GM18526 (cell line): ENCODE data around the gene TMEM151A.

Experiments
- POLR2A ChIP-seq: IDR thresholded peaks from 3 replicates; pipeline ENCODE4 v1.6.1; 2011; ENCODE audit not compliant: insufficient read length; ENCODE audit errors: extremely low read depth

Gene TMEM151A

DNA sequence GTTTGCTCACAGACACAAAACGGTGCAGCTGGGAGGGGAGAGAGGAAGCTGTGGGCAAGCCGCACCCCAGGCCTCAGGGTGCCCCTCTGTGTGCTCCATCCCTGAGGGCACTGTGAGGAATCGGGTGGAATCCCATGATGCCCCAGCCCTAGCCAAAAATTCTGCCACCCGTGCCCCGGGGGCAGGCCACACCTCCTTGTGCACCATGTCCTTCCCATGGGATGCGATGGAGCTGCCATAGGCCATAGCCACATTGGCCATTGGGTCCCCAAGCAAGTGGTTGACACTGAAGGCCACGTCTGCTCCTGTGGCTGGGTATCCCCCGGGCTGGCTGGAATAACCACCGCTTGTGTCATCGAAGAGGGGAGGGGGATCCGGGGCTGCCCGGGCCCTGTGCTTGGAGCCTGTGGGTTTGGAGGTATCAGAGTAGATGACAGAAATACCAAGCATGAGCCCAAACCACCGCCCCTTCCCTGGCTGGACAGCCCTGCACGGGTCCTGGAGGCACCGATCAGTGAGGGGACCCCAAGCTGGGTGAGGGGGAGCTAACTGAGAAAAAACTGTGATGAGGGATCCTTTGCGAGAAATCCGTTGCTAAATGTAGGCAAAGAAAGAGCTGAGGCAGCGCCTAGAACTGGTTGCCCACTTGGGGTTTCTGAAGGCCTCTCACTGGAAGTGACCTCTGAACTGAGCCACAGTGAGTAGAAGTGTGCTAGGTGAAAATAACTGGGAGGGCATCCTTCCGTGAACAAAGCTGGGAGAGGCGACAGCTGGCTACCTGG, 3.6 kb upstream of the TMEM151A start:
- no peak for TF ChIP-seq POLR2A

GRCh38 chr11:66288671-66289547, 2.8 kb upstream of the TMEM151A start, which contains the start of gene YIF1A:
TSS of gene YIF1A (minus strand) at chr11:66289143. CDS start at chr11:66288985, 158 bp downstream.
- TF ChIP-seq POLR2A = peak; percentile 77

GRCh38 chr11:66289548-66290329, 2.0 kb upstream of the TMEM151A start:
- peak; percentile 0 for TF ChIP-seq POLR2A

DNA sequence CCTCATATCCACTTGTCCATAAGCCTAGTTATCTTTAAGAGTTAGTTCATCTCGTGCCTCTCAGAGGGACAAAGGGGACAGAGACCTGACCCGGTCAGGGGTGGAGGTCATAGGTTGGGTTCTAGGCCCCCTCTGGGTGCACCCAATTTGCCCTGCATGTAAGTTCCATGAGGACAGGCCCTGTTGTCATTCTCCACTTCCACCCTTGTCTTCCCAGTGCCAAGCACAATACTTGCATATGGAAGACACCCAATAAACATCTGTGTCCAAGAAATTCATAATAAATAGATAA, 1.4 kb upstream of the TMEM151A start:
- no peak for TF ChIP-seq POLR2A

GRCh38 chr11:66291303-66291705, 390 bp upstream of the TMEM151A start:
- TF ChIP-seq POLR2A = no peak

- TF ChIP-seq POLR2A = no peak
These were observed 1.0 kb downstream of the TMEM151A start for GRCh38 chr11:66292543-66293332.

DNA sequence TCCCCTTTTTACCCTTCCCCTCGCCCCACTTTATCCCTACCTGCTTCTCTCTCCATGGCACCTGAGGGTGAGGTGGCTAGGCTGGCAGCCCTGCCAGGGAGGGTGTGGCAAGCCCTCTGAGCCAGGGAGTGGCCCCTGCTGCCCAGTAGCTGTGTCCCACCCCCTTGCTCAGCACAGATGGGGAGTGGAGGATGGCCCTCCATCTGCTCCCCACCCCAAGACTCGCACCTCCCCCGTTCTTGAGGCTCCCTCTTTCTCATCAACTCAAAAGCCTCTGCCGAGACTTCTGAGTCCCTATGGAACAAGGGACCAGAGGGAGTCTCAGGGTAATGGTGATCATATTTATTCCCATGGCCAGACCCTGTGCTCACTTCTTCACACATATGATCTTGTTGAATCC, 1.7 kb downstream of the TMEM151A start:
- TF ChIP-seq POLR2A = no peak

GRCh38 chr11:66293777-66294625, 2.3 kb downstream of the TMEM151A start:
- TF ChIP-seq POLR2A = no peak

- no peak for TF ChIP-seq POLR2A
These were observed 3.2 kb downstream of the TMEM151A start for GRCh38 chr11:66294626-66295620.

DNA sequence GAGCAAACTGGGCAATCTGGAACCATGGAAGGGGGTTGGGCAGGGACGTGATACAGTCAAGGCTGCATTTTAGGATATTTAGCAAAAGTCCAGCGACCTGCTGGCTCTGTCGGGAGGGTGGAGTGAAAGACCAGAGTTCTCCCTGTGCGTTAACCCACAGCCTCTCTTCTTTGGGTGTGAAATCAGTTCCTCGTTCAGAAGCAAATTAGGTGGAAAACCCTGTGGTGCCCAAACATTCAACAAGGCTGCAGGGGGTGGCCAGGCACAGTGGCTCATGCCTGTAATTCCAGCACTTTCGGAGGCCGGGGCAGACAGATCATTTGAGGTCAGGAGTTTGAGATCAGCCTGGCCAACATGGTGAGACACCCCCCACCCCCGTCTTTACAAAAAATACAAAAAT, 5.9 kb downstream of the TMEM151A start:
- no peak for TF ChIP-seq POLR2A

DNA sequence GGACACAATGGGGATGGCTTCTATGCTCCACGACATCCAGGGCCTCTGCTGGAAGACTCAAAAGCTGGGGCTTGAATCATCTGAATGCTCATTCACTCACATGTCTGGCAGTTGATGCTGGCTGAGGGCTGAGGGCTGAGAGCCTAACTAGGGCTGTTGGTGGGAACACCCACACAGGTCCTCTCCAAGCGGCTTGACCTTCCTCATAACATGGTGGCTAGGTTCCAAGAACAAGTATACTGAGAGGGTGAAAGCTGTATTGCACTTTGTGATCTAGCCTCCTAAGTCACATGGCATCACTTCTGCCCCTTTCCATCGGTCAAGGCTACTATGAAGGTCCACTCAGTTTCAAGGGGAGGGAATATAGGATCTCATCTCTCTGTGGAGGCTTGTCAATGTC, 7.5 kb downstream of the TMEM151A start:
- no peak for TF ChIP-seq POLR2A

GRCh38 chr11:66302656-66303055, 11.0 kb downstream of the TMEM151A start:
- TF ChIP-seq POLR2A = no peak

GRCh38 chr11:66309475-66309874, 17.8 kb downstream of the TMEM151A start:
- TF ChIP-seq POLR2A = no peak
